Measurements from ENCODE around the gene FXN.
"Not testable (repeated sequence)": the region's sequence is repeated elsewhere in the genome, so short reads cannot be mapped to it uniquely, and the experiment has no call there.

The FXN gene

GRCh38 chr9:69071059-69071458 is 35.5 kb downstream of the FXN start:
- no peak for DNase-seq

GRCh38 chr9:69073103-69073502 is 37.6 kb downstream of the FXN start:
- DNase-seq = no peak

- no peak for DNase-seq
Observed at GRCh38 chr9:69074801-69075200, 39.2 kb downstream of the FXN start.

GRCh38 chr9:69076550-69076949 is 41.0 kb downstream of the FXN start:
- DNase-seq = no peak

GRCh38 chr9:69078069-69078468 is 42.5 kb downstream of the FXN start:
- DNase-seq = no peak

- no peak for DNase-seq
Observed at GRCh38 chr9:69078581-69078980, 43.0 kb downstream of the FXN start.

GRCh38 chr9:69079186-69079585 is 43.6 kb downstream of the FXN start:
- no peak for DNase-seq

- DNase-seq = no peak
Observed at GRCh38 chr9:69081261-69081660, 45.7 kb downstream of the FXN start.

GRCh38 chr9:69083321-69083720 is 47.8 kb downstream of the FXN start:
- DNase-seq = no peak

- DNase-seq = no peak
Observed at GRCh38 chr9:69085569-69086283, 50.2 kb downstream of the FXN start.

- no peak for DNase-seq
Observed at GRCh38 chr9:69086312-69086711, 50.8 kb downstream of the FXN start.

GRCh38 chr9:69086769-69087168 is 51.2 kb downstream of the FXN start:
- DNase-seq = no peak

- no peak for DNase-seq
Observed at GRCh38 chr9:69089082-69089481, 53.5 kb downstream of the FXN start.

- no peak for DNase-seq
Observed at GRCh38 chr9:69089491-69089890, 53.9 kb downstream of the FXN start.

GRCh38 chr9:69090140-69090750 is 54.7 kb downstream of the FXN start:
- DNase-seq = no peak

GRCh38 chr9:69090946-69091345 is 55.4 kb downstream of the FXN start:
- no peak for DNase-seq

GRCh38 chr9:69093471-69094103 is 58.0 kb downstream of the FXN start:
- no peak for DNase-seq

- not testable (repeated sequence) for DNase-seq
Observed at GRCh38 chr9:69094361-69095135, 59.0 kb downstream of the FXN start.

GRCh38 chr9:69097064-69097463 is 61.5 kb downstream of the FXN start:
- DNase-seq = no peak

GRCh38 chr9:69097923-69098593 is 62.5 kb downstream of the FXN start:
- no peak for DNase-seq

GRCh38 chr9:69103348-69103996 is 67.9 kb downstream of the FXN start:
- not testable (repeated sequence) for DNase-seq

GRCh38 chr9:69104830-69105527 is 69.4 kb downstream of the FXN start:
- no peak for DNase-seq
